Measurements from ENCODE around the gene POU2F2. TPM values are rescaled to one million over a fixed set of nuclear protein-coding genes. Genes with fewer than 3 reads are reported as not detected.

POU2F2 gene
- total RNA-seq, 1 experiment from 2014 or later = 0.89 TPM

DNA sequence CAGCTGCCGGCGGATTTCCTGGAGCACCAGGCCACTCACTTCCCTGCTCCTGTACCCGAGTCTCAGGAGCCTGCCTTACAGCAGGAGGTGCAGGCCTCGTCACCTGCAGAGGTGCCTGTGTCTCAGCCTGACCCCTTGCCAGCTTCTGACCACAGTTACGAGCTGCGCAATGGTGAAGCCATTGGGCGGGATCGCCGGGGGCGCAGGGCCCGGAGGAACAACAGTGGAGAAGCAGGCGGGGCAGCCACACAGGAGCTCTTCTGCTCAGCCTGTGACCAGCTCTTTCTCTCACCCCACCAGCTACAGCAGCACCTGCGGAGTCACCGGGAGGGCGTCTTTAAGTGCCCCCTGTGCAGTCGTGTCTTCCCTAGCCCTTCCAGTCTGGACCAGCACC, 53.0 kb downstream of the POU2F2 start:
- Histone ChIP-seq H3K4me1 (ENCODE audit: control insufficient read depth in 1 of 2, insufficient read depth in 2 of 2, low read length in 2 of 2) (peaks cover 11 to 33% of the 10 kb centered on the region in 2 experiments), H3K9ac (ENCODE audit: low read length) (no peak overlapping the region), H3K4me3 (replicated peaks in 1 of 2; ENCODE audit: low read depth in 1 of 2, low read length in 2 of 2) (no peak overlapping the region), H3K9me3 (ENCODE audit: control insufficient read depth in 1 of 2, insufficient read depth in 1 of 2, low read depth in 1 of 2, low read length in 2 of 2) (no peaks in the 10 kb centered on the region), H3K27me3 (ENCODE audit: insufficient read depth, low read length) (no peaks in the 10 kb centered on the region), H4K20me1 (ENCODE audit: insufficient read depth) (peaks cover 3% of the 10 kb centered on the region; the same call in 1 of the 2 replicates), H3K27ac (ENCODE audit: low read depth, low read length) (no peak overlapping the region; the same call in 1 of the 2 replicates), H3K79me2 (ENCODE audit: insufficient read depth, low read length) (peaks cover 54% of the 10 kb centered on the region), H3K36me3 (ENCODE audit: control insufficient read depth in 1 of 2, insufficient read depth in 2 of 2, low read length in 2 of 2) (peaks cover 19 to 30% of the 10 kb centered on the region in 2 experiments), H3K4me2 (ENCODE audit: low read length) (no peak overlapping the region), H3K9me2 (ENCODE audit: insufficient read depth) (no peaks in the 10 kb centered on the region), H2AFZ (ENCODE audit: low read depth, low read length, poor library complexity, severe bottlenecking) (no peak overlapping the region)
- POLR2A ChIA-PET = no interaction called here
- CTCF ChIA-PET = interaction anchor here (1.1 kb wide), 1 partner anchor 45 kb away, joined by 5 read pairs; no protein-coding TSS in a partner anchor
- ATAC-seq (no peak), DNase-seq (ENCODE audit: low read depth, low spot score) (no peak)
- TF ChIP-seq RAD21 (IDR thresholded peaks at IDR 0.05; ENCODE audit: low read depth) = no peak
- TF ChIP-seq, protein P1, sequence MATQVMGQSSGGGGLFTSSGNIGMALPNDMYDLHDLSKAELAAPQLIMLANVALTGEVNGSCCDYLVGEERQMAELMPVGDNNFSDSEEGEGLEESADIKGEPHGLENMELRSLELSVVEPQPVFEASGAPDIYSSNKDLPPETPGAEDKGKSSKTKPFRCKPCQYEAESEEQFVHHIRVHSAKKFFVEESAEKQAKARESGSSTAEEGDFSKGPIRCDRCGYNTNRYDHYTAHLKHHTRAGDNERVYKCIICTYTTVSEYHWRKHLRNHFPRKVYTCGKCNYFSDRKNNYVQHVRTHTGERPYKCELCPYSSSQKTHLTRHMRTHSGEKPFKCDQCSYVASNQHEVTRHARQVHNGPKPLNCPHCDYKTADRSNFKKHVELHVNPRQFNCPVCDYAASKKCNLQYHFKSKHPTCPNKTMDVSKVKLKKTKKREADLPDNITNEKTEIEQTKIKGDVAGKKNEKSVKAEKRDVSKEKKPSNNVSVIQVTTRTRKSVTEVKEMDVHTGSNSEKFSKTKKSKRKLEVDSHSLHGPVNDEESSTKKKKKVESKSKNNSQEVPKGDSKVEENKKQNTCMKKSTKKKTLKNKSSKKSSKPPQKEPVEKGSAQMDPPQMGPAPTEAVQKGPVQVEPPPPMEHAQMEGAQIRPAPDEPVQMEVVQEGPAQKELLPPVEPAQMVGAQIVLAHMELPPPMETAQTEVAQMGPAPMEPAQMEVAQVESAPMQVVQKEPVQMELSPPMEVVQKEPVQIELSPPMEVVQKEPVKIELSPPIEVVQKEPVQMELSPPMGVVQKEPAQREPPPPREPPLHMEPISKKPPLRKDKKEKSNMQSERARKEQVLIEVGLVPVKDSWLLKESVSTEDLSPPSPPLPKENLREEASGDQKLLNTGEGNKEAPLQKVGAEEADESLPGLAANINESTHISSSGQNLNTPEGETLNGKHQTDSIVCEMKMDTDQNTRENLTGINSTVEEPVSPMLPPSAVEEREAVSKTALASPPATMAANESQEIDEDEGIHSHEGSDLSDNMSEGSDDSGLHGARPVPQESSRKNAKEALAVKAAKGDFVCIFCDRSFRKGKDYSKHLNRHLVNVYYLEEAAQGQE (IDR thresholded peaks at IDR 0.05; ENCODE audit: low read depth) = no peak
- TF ChIP-seq CEBPB (IDR thresholded peaks at IDR 0.05; ENCODE audit: low read depth) = no peak
- TF ChIP-seq, protein P2, sequence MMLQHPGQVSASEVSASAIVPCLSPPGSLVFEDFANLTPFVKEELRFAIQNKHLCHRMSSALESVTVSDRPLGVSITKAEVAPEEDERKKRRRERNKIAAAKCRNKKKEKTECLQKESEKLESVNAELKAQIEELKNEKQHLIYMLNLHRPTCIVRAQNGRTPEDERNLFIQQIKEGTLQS (IDR thresholded peaks at IDR 0.05) = no peak
- TF ChIP-seq SRF (IDR thresholded peaks at IDR 0.05; ENCODE audit: low read depth) = no peak
- TF ChIP-seq ELF1 (IDR thresholded peaks at IDR 0.05; ENCODE audit: borderline replicate concordance, low read depth) = no peak
- TF ChIP-seq EZH2phosphoT487 (IDR thresholded peaks at IDR 0.05; ENCODE audit: borderline replicate concordance) = no peak
- TF ChIP-seq POLR2A (IDR thresholded peaks at IDR 0.05; ENCODE audit: borderline replicate concordance, extremely low read depth, insufficient read depth, insufficient read length) = no peak
- no peak for TF ChIP-seq POLR2AphosphoS5 (IDR thresholded peaks at IDR 0.05; ENCODE audit: low read depth, low read length)
- TF ChIP-seq FOSL1 (IDR thresholded peaks at IDR 0.05; ENCODE audit: low read depth) = no peak
- intact Hi-C loops (cut with micrococcal nuclease) = loop anchor here (10.0 kb wide), 1 partner anchor 446 kb away; the partner anchor contains the start of gene CEACAM1
- no TSS peak for BruUV-seq (replicated peaks)
- RAD21 ChIA-PET (ENCODE audit: low non-redundant PET in 1 of 2, low total read pairs in 2 of 2, uncharacterized antibody in 2 of 2, unreplicated experiment in 2 of 2) = interaction anchor here in 1 of 2 experiments (0.7 kb wide), 1 partner anchor 30 kb away, joined by 3 read pairs; no protein-coding TSS in a partner anchor
